NCI-H774 (cell line): ENCODE data around the gene POLR3C.
"Not testable (repeated sequence)": the region's sequence is repeated elsewhere in the genome, so short reads cannot be mapped to it uniquely, and the experiment has no call there.

Source experiments
- DNase-seq: peaks from one replicate; lab custom pipeline; 2025; lab: John Stamatoyannopoulos, UW

Gene POLR3C, protein sequence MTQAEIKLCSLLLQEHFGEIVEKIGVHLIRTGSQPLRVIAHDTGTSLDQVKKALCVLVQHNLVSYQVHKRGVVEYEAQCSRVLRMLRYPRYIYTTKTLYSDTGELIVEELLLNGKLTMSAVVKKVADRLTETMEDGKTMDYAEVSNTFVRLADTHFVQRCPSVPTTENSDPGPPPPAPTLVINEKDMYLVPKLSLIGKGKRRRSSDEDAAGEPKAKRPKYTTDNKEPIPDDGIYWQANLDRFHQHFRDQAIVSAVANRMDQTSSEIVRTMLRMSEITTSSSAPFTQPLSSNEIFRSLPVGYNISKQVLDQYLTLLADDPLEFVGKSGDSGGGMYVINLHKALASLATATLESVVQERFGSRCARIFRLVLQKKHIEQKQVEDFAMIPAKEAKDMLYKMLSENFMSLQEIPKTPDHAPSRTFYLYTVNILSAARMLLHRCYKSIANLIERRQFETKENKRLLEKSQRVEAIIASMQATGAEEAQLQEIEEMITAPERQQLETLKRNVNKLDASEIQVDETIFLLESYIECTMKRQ

DNA sequence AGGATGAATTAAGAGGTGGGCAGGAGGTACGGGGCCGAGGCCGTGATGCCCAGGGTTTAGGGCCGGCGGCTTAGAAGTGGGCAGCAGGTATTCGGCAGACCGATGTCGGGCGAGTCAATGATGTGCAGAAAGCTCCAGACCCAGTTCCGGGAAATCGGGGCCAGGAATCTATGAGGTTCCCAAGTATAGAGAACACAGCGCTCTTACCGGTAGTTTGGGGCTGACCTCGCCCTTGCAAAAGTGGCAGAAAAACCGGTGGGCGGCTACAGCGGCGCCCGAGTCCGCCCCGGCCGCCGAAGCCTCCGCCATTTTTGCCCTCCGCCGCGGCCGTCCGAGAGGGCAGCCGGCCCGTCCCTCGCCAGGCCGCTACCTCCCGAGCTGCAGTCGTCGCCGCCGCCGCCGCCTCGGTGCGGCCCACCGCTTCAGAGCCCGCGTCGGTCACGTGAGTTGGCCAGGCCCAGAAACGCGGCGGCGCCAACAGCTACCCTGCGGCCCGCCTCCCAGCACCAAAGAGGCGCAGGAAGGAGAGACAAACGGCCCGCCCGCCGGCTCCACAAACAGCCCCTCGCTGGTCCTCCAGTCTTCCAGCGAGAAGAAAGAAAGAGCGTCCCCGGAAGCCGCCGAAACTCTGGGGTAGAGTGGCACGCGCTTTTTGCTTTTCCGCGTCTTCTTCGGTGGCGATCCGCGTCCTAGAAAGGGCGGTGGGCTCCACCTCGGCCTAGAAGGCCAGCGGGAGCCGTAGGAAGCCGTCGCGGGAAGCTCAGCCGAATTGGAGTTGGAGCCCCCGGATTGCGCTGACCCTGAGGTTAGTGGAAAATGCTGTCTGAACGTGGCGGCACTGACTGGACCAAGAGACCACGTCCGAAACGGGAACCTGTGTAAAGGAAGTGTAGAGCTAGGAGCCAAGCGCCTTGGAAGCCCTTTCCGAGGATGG lies at the start of gene POLR3C, which contains the start of gene RNF115:
Gene POLR3C (plus strand): TSS at position 636 of the 934 bp plus-strand sequence. CDS start 1,577 bp downstream, outside the sequence.
Gene RNF115 (minus strand): TSS at position 531 of the 934 bp plus-strand sequence. CDS start 222 bp downstream, at position 309.
- DNase-seq: peak; percentile 93

DNA sequence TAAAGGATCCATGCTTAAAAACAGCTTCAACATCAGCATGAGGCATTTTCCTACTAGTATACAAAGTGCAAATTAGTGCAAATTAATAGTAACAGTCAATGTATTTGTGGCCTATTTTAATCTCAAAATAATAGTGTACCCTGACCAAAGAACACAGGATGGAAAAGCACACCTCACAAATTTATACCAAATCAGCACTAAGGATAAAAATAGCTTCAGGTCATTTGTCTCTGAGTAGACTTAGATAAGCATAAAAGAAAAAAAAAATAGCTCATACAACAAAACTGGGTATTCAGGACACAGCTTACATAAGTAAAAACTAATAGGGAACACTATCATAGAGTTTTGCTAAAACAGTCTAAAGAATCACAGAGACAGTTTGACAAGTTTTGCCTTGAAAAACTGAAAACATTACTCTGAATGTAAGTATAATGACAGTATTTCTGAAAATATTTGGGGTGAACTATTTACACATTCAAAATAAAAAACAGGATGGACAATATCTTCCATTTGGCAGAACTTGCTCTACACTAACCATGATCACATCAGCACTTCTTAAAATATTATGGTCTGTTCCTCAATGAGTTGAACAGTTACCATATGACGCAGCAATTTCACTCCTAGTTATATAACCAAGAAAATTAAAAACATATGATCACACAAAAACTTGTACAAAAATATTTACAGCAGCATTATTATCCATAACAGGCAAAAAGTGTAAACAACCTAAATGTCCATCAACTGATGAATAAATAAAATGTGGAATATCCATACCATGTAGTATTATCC lies 46.4 kb upstream of the POLR3C start:
- DNase-seq: no peak

DNA sequence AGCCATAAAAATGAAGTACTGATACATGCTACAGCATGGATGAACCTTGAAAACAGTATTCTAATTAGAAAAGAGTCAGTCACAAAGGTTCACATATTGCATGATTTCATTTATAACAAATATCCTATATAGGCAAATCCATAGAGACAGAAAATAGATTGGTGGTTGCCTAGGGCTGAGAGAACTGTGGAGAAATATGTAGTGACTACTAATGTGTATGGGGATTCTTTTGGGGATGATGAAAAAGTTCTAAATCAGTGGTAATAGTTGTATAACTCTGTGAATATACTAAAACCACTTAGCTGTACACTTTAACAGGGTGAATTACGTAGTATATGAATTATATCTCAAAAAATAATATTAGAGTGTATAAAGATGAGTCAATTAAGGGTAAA lies 45.9 kb upstream of the POLR3C start:
- no peak for DNase-seq

DNA sequence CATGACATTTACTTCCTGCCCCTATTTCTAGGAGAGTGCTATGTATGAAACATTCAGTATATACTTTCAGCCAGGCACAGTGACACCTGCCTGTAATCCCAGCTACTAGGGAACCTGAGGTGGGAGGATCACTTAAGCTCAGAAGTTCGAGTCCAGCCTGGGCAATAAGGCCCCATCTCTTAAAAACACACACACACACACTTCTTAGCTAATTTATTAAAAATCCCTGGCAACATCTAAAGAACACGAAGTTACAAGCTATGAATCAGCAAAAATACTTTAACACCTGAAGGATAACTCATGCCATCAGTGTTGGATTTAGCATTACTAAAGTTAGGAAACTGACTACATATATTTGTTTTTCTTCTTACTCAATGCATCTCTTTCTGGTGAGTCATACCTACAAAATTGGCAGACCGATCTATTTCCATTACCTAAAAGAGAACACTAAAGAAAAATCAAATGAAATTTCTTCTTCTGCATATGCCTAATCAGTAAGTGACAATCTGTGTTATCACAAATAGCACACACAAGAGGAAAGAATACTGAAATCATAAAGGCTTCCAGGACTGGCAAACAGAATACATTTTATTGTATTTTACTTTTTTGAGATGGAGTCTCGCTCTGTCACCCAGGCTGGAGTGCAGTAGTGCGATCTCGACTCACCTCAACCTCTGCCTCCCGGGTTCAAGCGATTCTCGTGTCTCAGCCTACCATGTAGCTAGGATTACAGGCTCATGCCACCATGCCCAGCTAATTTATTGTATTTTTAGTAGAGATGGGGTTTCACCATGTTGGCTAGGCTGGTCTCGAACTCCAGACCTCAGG lies 41.5 kb upstream of the POLR3C start:
- DNase-seq: no peak

DNA sequence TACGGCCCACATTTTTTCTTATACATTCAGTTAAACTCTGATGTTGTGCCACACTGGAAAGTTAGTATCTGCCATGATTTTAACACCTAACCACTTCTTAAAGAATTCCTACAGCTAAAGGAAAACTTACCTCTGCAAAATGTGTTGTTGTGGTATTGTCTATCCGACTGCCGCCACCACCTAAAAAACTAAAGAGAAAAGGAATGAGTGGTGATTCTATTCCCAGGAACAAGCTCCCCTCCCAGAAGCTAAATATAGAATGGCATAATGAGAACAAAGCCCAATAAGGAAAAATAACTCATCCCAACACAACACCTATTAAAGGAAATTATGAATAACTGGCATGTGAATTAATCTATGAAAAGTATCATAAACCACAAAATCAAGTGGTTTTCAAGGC lies 39.6 kb upstream of the POLR3C start:
- no peak for DNase-seq

DNA sequence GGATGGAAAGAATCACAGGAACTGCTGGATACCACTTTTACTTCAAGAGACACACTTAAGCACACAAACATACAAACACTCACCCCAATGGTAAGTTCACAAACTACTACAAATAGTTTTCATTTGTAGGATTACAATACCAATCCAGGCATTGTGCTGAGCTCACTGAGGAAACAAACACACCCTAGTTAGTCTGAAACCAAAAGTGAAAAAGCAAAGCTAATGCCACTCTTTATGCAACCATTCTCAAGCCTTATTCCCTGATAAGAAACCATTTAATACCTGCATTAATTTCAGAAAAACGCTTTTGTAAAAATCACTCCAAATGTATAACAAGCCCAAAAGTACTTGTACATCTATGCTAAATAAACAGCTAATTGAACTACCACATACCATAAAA lies 38.5 kb upstream of the POLR3C start:
- DNase-seq: no peak

DNA sequence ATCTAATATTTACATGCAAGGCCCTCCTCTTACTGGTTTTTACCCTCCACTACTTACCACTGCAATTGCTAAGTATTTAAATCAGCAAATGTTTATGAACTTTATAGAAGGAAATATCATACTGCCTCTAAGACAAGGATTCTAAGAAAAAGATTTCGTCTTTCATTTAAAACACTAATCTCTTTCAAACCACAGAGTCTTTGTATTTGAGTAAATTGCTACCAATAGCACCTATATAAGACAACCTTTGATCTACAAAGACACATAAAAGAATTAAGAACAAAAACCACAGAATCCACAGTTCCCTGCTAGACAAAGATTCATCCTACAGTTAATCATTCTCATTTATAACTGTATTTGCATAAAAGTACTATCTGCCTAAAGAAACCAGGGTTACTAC lies 37.7 kb upstream of the POLR3C start:
- no peak for DNase-seq

DNA sequence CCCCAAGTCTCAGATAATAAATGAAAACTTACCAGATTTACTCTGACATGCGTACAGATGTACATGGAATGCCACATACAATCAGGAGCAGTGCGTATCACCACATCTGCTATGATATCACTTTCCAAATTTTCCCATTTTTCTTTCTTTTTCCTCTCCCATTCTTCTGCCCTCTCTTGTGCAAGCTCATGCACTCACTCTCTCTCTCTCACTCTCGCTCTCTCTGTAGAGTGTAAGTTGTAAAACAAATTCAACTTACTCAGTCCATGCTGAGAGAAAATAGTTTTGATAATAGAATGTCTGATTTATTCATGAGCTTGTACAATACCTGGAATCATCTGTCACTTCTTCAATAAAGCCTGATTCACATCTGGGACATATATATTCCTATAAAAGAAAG lies 35.4 kb upstream of the POLR3C start:
- no peak for DNase-seq

DNA sequence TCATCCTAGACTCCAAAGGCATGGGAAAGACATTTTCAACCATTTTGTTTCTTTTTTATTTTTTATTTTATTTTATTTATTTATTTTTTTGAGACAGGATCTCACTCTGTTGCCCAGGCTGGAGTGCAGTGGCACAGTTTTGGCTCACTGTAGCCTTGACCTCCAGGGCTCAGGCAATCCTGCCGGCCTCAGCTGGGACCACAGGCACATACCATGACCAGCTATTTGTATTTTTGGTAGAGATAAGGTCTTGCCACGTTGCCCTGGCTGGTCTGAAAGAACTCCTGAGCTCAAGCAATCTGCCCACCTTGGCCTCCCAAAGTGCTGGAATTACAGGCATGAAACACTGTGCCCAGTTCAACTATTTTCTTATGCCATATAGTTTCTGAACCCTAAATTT lies 32.1 kb upstream of the POLR3C start:
- not testable (repeated sequence) for DNase-seq

DNA sequence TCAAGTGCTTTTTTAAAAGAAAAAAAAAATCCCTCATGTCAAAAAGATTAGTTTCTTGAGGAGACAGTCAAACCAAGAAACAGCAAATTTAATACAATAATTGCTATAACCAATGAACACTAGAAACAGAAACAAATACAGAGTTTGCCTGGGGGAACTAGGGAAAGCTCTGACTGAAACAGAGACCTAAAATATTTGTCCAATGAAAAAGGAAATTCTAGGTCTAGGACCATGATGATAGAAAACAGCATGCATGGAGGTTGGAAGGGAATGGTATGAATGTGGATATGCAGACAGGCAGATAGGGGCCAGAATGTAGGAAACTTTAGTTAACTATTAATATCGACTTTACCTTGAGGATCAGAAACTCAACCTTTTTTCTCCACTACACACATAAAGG lies 31.5 kb upstream of the POLR3C start:
- DNase-seq: no peak

DNA sequence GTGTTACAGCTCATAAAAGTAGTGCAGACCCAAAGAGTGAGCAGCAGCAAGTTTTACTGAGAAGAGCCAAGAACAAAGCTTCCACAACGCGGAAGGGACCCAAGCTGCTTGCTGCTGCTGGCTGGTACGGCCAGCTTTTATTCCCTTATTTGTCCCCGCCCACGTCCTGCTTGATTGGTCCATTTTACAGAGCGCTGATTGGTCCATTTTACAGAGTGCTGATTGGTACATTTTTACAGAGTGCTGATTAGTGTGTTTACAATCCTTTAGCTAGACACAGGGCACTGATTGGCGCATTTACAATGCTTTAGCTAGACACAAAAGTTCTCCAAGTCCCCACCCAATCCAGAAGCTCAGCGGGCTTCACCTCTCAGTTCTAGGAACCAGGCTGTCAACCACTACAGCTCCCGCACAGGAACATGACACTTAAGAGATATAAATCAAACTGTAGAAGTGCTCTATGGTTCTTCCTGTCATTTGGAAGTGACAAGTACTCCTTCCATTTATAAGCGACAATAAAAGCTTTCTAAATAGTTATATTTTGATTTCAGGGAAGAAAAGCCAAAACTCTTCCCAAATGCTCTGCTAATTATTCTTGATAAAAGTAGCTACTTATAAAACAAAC lies 28.6 kb upstream of the POLR3C start:
- no peak for DNase-seq

DNA sequence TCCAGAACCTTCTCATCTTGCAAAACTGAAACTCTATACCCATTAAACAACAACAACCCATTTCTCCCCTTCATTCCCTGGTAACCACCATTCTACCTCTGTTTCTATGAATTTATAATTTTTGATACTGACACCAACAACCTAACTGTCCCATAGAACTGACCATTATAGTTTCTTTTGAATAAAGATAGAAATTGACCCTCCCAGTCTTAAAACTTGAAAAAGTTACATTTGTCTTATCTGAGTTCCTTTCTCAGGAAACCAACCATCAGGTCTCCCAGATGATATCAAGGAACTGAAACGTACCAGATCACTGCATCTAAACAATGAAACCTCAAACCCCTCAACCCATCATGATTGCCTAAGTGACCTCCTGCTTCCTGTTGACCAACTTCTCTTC lies 27.2 kb upstream of the POLR3C start:
- no peak for DNase-seq

DNA sequence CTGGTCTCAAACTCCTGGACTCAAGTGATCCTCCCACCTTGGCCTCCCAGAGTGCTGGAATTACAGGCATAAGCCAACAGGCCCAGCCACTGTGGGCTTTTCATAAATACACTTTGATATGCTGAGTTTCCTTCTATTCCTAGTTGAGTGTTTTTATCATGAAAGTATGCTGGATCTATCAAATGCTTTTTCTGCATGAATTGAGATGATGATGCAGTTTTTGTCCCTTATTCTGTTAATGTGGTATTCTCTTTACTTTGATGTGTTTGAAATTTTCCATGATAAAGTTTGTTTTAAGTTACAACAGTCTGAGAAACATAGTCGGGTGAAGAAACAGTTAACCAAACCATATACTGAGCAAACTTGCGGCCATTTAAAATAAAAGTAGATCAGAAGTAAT lies 24.2 kb upstream of the POLR3C start:
- no peak for DNase-seq

DNA sequence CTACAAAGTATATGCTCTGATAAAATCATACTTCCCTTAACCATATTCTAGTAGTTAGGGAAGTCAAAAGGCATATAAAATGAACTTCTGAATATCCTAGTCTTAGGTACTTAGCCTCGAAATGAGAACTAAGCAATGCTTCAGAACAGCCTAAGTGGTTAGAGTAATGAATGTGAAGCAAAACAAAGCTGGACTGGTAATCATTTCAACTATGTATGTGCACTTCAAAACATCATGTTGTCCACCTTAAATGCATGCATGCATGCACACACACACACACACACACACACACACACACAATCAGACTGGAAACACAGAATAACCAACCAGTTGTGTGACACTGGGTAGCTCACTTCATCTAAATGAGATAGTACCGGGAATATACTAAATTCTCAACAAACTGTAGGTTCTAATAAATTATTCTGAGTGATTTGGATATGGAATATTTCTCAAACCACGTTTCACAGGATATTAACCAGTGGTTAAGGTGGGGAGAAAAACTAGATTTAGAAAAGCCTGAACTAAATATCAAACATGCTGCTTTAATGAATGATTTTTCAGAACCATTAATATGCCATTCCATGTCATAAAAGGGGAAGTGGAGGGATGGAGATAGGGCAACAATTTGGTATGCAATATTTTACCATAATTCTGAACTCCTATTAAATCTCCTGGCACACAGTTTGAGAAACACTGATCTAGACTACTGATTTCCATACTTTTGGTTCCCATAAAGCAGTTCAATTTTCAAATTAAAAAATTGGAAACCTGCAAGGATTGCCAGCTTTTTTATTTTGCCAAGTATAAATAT lies 19.6 kb upstream of the POLR3C start:
- DNase-seq: no peak

DNA sequence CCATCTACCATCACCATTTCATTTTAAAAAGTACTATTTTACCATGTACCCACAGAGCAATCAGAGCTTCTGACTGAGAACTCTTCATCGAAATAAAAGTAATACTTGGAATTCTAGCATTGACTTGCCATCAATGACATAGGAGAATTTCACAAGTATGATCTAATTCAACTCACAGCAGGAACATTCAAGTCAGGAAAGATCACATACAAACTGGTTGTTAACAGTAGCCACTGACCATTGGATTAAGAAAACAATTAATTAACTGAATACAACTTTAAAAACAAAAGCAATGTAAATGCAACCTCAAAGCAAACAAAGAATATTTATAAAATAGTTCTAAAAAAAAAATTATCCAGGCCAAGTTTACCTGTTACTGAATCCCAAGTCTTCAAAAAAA lies 18.9 kb upstream of the POLR3C start:
- no peak for DNase-seq

DNA sequence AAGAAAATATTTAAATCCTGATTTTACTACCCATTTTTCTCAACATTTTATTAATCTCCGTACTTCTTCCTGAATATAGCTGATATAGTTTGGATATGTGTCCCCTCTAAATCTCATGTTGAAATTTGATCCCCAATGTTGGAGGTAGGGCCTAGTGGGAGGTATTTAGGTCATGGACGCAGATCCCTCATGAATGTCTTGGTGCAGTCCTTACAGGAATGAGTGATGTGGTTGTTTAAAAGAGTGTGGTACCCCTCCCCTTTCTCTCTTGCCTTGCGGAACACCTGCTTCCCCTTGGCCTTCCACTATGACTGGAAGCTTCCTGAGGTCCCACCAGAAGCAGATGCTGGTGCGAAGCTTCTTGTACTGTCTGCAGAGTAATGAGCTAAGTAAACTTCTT lies 17.6 kb upstream of the POLR3C start:
- no peak for DNase-seq

DNA sequence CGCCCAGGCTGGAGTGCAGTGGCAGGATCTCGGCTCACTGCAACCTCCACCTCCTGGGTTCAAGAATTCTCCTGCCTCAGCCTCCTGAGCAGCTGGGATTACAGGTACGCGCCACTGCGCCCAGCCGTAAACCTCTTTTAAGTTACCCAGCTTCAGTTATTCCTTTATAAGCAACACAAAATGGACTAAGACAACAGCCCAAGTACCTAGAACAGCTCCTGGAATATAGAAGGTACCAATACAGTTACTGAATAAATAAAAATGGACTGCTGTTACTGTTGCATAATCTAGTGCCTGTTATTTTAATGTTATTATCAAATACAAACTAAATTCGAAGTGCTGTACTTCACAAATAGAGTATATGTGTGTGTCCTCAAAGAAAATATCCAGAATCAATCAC lies 17.2 kb upstream of the POLR3C start:
- no peak for DNase-seq

DNA sequence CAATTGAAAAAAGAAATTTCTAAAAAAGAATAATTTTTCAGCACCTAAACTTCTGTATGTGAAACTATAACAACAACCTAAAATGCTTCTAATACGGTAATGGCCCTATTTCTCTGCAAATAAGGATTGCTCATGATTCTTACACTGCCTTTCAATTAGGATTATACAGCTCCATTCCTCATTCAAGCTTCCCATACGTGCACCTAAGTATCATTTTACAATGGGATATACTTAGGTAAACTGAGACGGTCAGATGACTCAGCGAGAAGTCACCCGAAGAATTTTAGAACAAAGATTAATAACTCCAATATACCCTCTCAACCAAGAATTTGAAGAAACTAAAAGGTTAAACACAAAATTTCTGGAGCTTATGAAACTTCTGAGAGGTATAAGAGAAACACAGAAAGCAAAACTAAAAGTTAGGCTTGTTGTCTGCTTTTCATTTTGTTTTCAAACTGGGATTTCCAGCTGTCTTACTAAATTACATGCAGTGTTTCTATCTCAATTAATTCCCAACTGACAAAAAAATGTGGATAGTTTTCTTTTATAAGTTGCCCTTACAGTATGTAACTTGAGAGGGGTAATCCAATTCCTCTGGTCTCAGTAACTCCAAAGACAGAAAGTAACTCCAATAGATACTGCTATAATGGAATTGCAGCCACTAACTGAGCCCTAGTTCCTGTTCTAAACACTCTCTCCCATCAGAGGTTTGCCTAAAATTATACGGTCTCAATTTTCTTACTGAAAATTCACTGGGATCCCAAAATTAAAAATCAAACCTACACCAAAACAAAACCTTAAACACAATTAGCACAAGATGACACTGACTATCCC lies 10.8 kb upstream of the POLR3C start:
- DNase-seq: not testable (repeated sequence)

DNA sequence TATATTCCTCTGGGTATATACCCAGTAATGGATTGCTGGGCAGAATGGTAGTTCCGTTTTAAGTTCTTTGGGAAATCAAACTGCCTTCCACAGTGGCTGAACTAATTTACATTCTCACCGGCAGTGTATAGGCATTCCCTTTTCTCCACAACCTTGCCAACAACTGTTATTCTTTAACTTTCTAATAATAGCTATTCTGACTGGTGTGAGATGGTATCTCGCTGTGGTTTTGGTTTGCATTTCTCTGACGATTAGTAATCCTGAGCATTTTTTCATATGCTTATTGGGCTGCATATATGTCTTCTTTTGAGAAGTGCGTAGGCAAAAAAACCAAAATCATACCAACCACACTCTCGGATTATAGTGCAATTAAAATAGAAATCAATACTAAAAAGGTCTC lies 5.9 kb upstream of the POLR3C start:
- not testable (repeated sequence) for DNase-seq
